ENCODE results near the gene STIM2. TPM values are rescaled to one million over a fixed set of nuclear protein-coding genes. Genes with fewer than 3 reads are reported as not detected.

Gene STIM2
- total and polyA plus RNA-seq, 9 of the 15 experiments (the other 6 are each of a cell fraction or from before 2014, with no cell fraction given): 7.2 to 26.8 (median 15.4) TPM

DNA sequence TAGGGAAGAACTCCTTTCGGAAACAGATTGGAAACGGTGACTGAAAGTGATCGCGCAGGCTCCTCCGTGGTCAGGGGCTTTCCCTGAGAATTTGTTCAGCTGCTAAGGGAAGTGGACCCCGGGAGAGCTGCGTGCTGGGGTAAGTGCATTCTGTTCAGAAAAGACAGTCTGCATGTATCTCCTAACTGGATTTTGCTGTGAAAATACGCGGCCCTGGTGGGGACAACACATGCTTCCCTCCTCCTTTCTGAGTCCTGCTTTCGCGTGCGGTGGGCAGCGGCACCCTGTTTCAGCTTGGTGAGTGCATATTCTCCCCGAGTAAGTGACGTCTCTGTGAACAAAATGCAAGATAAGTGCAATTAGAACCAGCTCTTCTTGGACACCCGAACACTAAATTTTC, 195.6 kb downstream of the STIM2 start:
- Histone ChIP-seq H3K79me2 (ENCODE audit: control insufficient read depth, insufficient read depth, low read length) (no peaks in the 10 kb centered on the region), H3K4me1 (replicated peaks in 1 of 2; ENCODE audit: control insufficient read depth in 2 of 2, insufficient read depth in 2 of 2, low read length in 2 of 2) (no peaks in the 10 kb centered on the region), H3K27ac (ENCODE audit: extremely low read depth, low read depth, low read length) (no peak overlapping the region), H3K36me3 (ENCODE audit: control insufficient read depth, insufficient read depth, low read length) (no peaks in the 10 kb centered on the region), H3K9me1 (ENCODE audit: control insufficient read depth, insufficient read depth, low read length) (no peaks in the 10 kb centered on the region), H3K4me3 (no peak overlapping the region), H3K27me3 (ENCODE audit: control insufficient read depth in 2 of 2, insufficient read depth in 2 of 2, low read length in 2 of 2) (peaks cover 21 to 34% of the 10 kb centered on the region in 2 experiments), H3K4me2 (ENCODE audit: insufficient read depth, low read length) (no peak overlapping the region), H3K9ac (ENCODE audit: insufficient read depth in 1 of 2, low read depth in 2 of 2, low read length in 2 of 2) (no peak overlapping the region), H2AFZ (ENCODE audit: low read depth, low read length) (no peak overlapping the region), H3K9me3 (replicated peaks; ENCODE audit: control insufficient read depth, insufficient read depth, low read depth, low read length) (no peaks in the 10 kb centered on the region), H4K20me1 (replicated peaks; ENCODE audit: control insufficient read depth, insufficient read depth, low read length) (no peaks in the 10 kb centered on the region)
- ATAC-seq (no peak), DNase-seq (ENCODE audit: extremely low read depth in 1 of 4, low spot score in 3 of 4) (no peak), FAIRE-seq (no peak)
- in situ Hi-C loops (cut with MboI): no loop called here
- BruUV-seq (replicated peaks): no TSS peak
- intact Hi-C loops (cut with micrococcal nuclease): no loop called here
- ChIA-PET POLR2A (no interaction called here), CTCF (ENCODE audit: low intra/inter-chr PET ratio) (no interaction called here)
- TF ChIP-seq KLF1 (tag; IDR thresholded peaks at IDR 0.05): no peak
- TF ChIP-seq PURB (CRISPR knock-in tag; IDR thresholded peaks at IDR 0.05; ENCODE audit: low read depth): no peak
- TF ChIP-seq, protein P1, sequence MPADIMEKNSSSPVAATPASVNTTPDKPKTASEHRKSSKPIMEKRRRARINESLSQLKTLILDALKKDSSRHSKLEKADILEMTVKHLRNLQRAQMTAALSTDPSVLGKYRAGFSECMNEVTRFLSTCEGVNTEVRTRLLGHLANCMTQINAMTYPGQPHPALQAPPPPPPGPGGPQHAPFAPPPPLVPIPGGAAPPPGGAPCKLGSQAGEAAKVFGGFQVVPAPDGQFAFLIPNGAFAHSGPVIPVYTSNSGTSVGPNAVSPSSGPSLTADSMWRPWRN (IDR thresholded peaks at IDR 0.05; ENCODE audit: low read depth): no peak
- no peak for TF ChIP-seq ZSCAN29 (IDR thresholded peaks at IDR 0.05)
- TF ChIP-seq KDM2B (CRISPR knock-in tag; IDR thresholded peaks at IDR 0.05): no peak
- TF ChIP-seq NONO (IDR thresholded peaks at IDR 0.05; ENCODE audit: low read depth in 2 of 2, low read length in 1 of 2): no peak
- TF ChIP-seq ATF1 (CRISPR knock-in tag; IDR thresholded peaks at IDR 0.05): no peak
- no peak for TF ChIP-seq ATF1 (tag; IDR thresholded peaks at IDR 0.05)
- TF ChIP-seq ZNF431 (CRISPR knock-in tag; IDR thresholded peaks at IDR 0.05): no peak
- TF ChIP-seq SRSF3 (IDR thresholded peaks at IDR 0.05; ENCODE audit: insufficient read depth, low read length): no peak
- 4% methylated on average over 14 of the region's 16 CpGs for WGBS (ENCODE audit: insufficient coverage, low coverage, missing lambda C conversion rate)

Data from K562 (cell line).